ENCODE measurements around the gene HLA-C. TPM values are rescaled to one million over a fixed set of nuclear protein-coding genes. Genes with fewer than 3 reads are reported as not detected.
A peak's percentile ranks its signal among the peaks of the same experiment; 100 is the strongest.

The HLA-C gene
- total RNA-seq, 1 experiment from 2014 or later, result 333 TPM

DNA sequence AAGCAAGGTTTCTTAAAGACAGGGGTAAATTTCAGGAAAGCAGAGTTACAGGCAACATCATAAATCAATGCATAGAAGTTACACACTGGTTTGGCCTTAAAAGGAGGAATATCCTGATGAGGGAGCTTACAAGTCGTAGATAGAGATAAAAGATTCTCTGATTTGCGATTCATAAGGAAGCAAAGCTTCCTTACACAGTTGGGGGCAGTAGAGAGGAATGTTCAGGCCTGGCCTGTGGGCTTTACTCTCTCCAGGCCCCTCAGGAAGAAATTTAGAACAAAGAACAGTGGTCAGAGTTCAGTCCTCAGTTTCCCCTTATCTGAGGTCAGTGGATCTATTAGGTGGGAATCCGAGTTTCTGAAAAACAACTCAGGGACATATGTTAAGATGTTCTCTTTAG is 19.3 kb downstream of the HLA-C start:
- Histone ChIP-seq H3K79me2 (ENCODE audit: insufficient read depth, low read length) (no peaks in the 10 kb centered on the region), H2AFZ (ENCODE audit: low read depth, low read length, poor library complexity, severe bottlenecking) (no peak overlapping the region), H3K4me3 (replicated peaks in 1 of 2; ENCODE audit: low read depth in 1 of 2, low read length in 2 of 2) (no peak overlapping the region), H3K9ac (ENCODE audit: low read length) (no peak overlapping the region), H3K4me1 (ENCODE audit: control insufficient read depth in 1 of 2, insufficient read depth in 2 of 2, low read length in 2 of 2) (no peaks in the 10 kb centered on the region), H3K4me2 (ENCODE audit: low read length) (no peak overlapping the region), H3K27ac (ENCODE audit: low read depth, low read length) (no peak overlapping the region), H3K27me3 (ENCODE audit: insufficient read depth, low read length) (no peaks in the 10 kb centered on the region), H3K9me2 (ENCODE audit: insufficient read depth) (no peaks in the 10 kb centered on the region), H3K36me3 (ENCODE audit: control insufficient read depth in 1 of 2, insufficient read depth in 2 of 2, low read length in 2 of 2) (no peaks in the 10 kb centered on the region), H3K9me3 (ENCODE audit: control insufficient read depth in 1 of 2, insufficient read depth in 1 of 2, low read depth in 1 of 2, low read length in 2 of 2) (no peaks in the 10 kb centered on the region), H4K20me1 (ENCODE audit: insufficient read depth) (no peaks in the 10 kb centered on the region)
- BruUV-seq (replicated peaks), result no TSS peak
- ChIA-PET CTCF (no interaction called here), POLR2A (no interaction called here), RAD21 (ENCODE audit: low non-redundant PET in 1 of 2, low total read pairs in 2 of 2, uncharacterized antibody in 2 of 2, unreplicated experiment in 2 of 2) (no interaction called here)
- TF ChIP-seq, protein P1, sequence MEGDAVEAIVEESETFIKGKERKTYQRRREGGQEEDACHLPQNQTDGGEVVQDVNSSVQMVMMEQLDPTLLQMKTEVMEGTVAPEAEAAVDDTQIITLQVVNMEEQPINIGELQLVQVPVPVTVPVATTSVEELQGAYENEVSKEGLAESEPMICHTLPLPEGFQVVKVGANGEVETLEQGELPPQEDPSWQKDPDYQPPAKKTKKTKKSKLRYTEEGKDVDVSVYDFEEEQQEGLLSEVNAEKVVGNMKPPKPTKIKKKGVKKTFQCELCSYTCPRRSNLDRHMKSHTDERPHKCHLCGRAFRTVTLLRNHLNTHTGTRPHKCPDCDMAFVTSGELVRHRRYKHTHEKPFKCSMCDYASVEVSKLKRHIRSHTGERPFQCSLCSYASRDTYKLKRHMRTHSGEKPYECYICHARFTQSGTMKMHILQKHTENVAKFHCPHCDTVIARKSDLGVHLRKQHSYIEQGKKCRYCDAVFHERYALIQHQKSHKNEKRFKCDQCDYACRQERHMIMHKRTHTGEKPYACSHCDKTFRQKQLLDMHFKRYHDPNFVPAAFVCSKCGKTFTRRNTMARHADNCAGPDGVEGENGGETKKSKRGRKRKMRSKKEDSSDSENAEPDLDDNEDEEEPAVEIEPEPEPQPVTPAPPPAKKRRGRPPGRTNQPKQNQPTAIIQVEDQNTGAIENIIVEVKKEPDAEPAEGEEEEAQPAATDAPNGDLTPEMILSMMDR (IDR thresholded peaks at IDR 0.05 in 2 of 3, conservative IDR thresholded peaks at IDR 0.05 in 1 of 3; ENCODE audit: borderline replicate concordance in 1 of 3, insufficient read depth in 1 of 3, low read depth in 2 of 3, low read length in 2 of 3), result peak in 2 of 3 experiments; percentile 9 to 14; a peak in 1 of 6 replicates
- TF ChIP-seq, protein P2, sequence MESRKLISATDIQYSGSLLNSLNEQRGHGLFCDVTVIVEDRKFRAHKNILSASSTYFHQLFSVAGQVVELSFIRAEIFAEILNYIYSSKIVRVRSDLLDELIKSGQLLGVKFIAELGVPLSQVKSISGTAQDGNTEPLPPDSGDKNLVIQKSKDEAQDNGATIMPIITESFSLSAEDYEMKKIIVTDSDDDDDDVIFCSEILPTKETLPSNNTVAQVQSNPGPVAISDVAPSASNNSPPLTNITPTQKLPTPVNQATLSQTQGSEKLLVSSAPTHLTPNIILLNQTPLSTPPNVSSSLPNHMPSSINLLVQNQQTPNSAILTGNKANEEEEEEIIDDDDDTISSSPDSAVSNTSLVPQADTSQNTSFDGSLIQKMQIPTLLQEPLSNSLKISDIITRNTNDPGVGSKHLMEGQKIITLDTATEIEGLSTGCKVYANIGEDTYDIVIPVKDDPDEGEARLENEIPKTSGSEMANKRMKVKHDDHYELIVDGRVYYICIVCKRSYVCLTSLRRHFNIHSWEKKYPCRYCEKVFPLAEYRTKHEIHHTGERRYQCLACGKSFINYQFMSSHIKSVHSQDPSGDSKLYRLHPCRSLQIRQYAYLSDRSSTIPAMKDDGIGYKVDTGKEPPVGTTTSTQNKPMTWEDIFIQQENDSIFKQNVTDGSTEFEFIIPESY (IDR thresholded peaks at IDR 0.05; ENCODE audit: extremely low read depth, insufficient replicate concordance, low read length), result no peak
- intact Hi-C loops (cut with micrococcal nuclease), result no loop called here
- no peak for ATAC-seq
- no peak for DNase-seq (ENCODE audit: low read depth, low spot score)

DNA sequence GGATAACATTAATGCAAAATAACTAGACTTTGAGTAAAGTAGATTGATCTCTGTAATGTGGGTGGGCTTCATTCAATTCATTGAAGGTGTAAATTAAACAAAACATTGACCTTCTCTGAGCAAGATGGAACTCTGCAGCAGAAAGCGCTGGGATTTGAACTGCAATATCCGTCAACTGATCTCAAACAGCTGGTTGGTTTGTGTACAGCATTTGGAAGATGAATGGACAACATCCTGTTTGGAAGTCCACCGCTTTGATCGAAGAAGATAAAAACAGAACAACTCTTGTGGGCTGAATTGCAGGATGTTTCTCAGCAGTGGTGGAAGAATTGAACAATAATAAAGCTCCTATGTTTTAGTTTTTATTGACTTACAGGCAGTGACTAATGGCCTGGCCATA is 20.6 kb downstream of the HLA-C start:
- Histone ChIP-seq H3K9me2 (ENCODE audit: insufficient read depth) (no peaks in the 10 kb centered on the region), H3K4me3 (replicated peaks in 1 of 2; ENCODE audit: low read depth in 1 of 2, low read length in 2 of 2) (no peak overlapping the region), H3K36me3 (ENCODE audit: control insufficient read depth in 1 of 2, insufficient read depth in 2 of 2, low read length in 2 of 2) (no peaks in the 10 kb centered on the region), H3K79me2 (ENCODE audit: insufficient read depth, low read length) (no peaks in the 10 kb centered on the region), H3K9ac (ENCODE audit: low read length) (no peak overlapping the region), H3K4me2 (ENCODE audit: low read length) (no peak overlapping the region), H4K20me1 (ENCODE audit: insufficient read depth) (no peaks in the 10 kb centered on the region), H3K27me3 (ENCODE audit: insufficient read depth, low read length) (no peaks in the 10 kb centered on the region), H2AFZ (ENCODE audit: low read depth, low read length, poor library complexity, severe bottlenecking) (no peak overlapping the region), H3K27ac (ENCODE audit: low read depth, low read length) (no peak overlapping the region), H3K9me3 (ENCODE audit: control insufficient read depth in 1 of 2, insufficient read depth in 1 of 2, low read depth in 1 of 2, low read length in 2 of 2) (no peaks in the 10 kb centered on the region), H3K4me1 (ENCODE audit: control insufficient read depth in 1 of 2, insufficient read depth in 2 of 2, low read length in 2 of 2) (peaks cover 6% of the 10 kb centered on the region in 2 experiments)
- DNase-seq (ENCODE audit: low read depth, low spot score), result no peak
- no TSS peak for BruUV-seq (replicated peaks)
- TF ChIP-seq, protein P1 (IDR thresholded peaks at IDR 0.05 in 2 of 3, conservative IDR thresholded peaks at IDR 0.05 in 1 of 3; ENCODE audit: borderline replicate concordance in 1 of 3, insufficient read depth in 1 of 3, low read depth in 2 of 3, low read length in 2 of 3), result no peak
- TF ChIP-seq EZH2phosphoT487 (IDR thresholded peaks at IDR 0.05; ENCODE audit: borderline replicate concordance), result no peak
- no peak for TF ChIP-seq SRF (IDR thresholded peaks at IDR 0.05; ENCODE audit: low read depth)
- intact Hi-C loops (cut with micrococcal nuclease), result no loop called here
- CTCF ChIA-PET, result no interaction called here
- POLR2A ChIA-PET, result no interaction called here
- ATAC-seq, result no peak
- RAD21 ChIA-PET (ENCODE audit: low non-redundant PET in 1 of 2, low total read pairs in 2 of 2, uncharacterized antibody in 2 of 2, unreplicated experiment in 2 of 2), result no interaction called here
